H1 (cell line): ENCODE data around the gene ARHGEF28.

ENCODE experiments used
- TBP ChIP-seq: IDR thresholded peaks from 2 replicates; pipeline ENCODE4 v1.6.1; 2011; ENCODE audit warnings: low read depth, low read length, improper control_type of control experiment
- TF ChIP-seq, protein P1 (sequence below), 3 experiments: IDR thresholded peaks; 1 replicate in 2 of 3; 2 replicates in 1 of 3; pipeline versions ENCODE4 v1.5.1 to v1.6.1; 2011; ENCODE audit warnings: low read length in 3 of 3, mild to moderate bottlenecking in 3 of 3, inconsistent platforms in 2 of 3, low read depth in 1 of 3, moderate library complexity in 1 of 3; ENCODE audit not compliant: insufficient read depth in 1 of 3; ENCODE audit errors: control extremely low read depth in 1 of 3

GRCh38 chr5:73902327-73903051 lies 276.5 kb downstream of the ARHGEF28 start:
- no peak for TF ChIP-seq TBP
- TF ChIP-seq, protein P1, sequence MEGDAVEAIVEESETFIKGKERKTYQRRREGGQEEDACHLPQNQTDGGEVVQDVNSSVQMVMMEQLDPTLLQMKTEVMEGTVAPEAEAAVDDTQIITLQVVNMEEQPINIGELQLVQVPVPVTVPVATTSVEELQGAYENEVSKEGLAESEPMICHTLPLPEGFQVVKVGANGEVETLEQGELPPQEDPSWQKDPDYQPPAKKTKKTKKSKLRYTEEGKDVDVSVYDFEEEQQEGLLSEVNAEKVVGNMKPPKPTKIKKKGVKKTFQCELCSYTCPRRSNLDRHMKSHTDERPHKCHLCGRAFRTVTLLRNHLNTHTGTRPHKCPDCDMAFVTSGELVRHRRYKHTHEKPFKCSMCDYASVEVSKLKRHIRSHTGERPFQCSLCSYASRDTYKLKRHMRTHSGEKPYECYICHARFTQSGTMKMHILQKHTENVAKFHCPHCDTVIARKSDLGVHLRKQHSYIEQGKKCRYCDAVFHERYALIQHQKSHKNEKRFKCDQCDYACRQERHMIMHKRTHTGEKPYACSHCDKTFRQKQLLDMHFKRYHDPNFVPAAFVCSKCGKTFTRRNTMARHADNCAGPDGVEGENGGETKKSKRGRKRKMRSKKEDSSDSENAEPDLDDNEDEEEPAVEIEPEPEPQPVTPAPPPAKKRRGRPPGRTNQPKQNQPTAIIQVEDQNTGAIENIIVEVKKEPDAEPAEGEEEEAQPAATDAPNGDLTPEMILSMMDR (IDR thresholded peaks at IDR 0.05; ENCODE audit: control extremely low read depth in 1 of 3, insufficient read depth in 1 of 3, low read depth in 1 of 3, low read length in 3 of 3), result peak in 2 of 3 experiments; percentile 58 to 68; a peak in 3 of 4 replicates
